ENCODE results near the gene CHCHD6. TPM values are rescaled to one million over a fixed set of nuclear protein-coding genes. Genes with fewer than 3 reads are reported as not detected.

Gene CHCHD6
- total and polyA plus RNA-seq, 2 experiments from 2014 or later = 15.8 to 21.4 TPM

DNA sequence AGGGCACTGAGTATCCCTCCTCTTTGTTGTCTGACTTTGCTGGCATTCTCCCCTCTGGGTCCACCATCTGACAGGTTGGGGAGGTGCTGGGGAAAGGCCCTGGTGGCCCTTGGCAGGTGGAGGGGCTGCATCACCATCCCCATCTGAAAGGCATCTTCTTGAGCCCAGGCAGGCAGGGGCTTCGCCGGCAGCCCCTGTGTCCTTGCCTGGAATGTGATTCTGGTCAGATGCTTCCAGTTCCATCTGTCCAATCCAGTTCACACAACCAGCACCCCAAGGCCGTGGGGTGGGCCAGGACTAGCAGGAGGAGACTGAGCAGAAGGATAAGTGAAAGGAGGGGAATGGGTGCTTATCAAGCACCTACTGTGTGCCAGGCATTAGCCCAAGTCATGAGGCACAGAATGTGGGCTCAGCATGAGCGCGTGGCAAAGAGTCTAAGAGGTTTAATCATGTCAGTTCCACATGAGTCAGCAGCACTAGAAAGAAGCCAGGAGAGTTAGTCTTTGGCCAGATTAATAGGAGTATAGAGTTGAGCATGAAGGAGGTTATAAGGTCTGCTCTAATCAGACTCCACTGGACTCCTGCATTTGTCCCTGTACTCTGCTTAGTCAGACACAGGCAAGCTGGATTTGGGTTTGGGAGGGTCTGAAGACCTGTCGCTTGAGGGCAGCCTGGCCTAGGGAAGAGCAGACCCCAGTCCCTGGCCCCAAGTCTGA lies 38.7 kb upstream of the CHCHD6 start:
- no peak overlapping the region for H3K4me2 ChIP-seq (ENCODE audit: unreplicated experiment)
- H4K20me1 ChIP-seq (ENCODE audit: insufficient read depth) = no peaks in the 10 kb centered on the region
- no peaks in the 10 kb centered on the region for H3K79me2 ChIP-seq (ENCODE audit: insufficient read depth)
- no peak overlapping the region for H3K4me3 ChIP-seq
- no peak overlapping the region for H3K27ac ChIP-seq
- H3K4me1 ChIP-seq (ENCODE audit: insufficient read depth) = no peaks in the 10 kb centered on the region
- H2AFZ ChIP-seq = no peak overlapping the region
- no peaks in the 10 kb centered on the region for H3K36me3 ChIP-seq (ENCODE audit: low read depth)
- peaks cover 41% of the 10 kb centered on the region for H3K27me3 ChIP-seq (replicated peaks; ENCODE audit: insufficient read depth)
- TF ChIP-seq EZH2 (IDR thresholded peaks at IDR 0.05; ENCODE audit: insufficient read depth, poor library complexity, severe bottlenecking) (no peak), EZH2phosphoT487 (IDR thresholded peaks at IDR 0.05; ENCODE audit: insufficient read depth, low read depth) (no peak)
- no peak for DNase-seq
- 72 to 74% methylated on average over 6 of the region's 6 CpGs for WGBS, 2 experiments (ENCODE audit: low coverage in 1 of 2, low lambda C conversion rate in 2 of 2, missing lambda C conversion rate in 2 of 2)
- H3F3A ChIP-seq (ENCODE audit: insufficient read depth) = peaks cover 3% of the 10 kb centered on the region; the same call in 1 of the 2 replicates
- no peaks in the 10 kb centered on the region for H3K9me3 ChIP-seq (ENCODE audit: low read depth)
- no peaks in the 10 kb centered on the region for H3K9me2 ChIP-seq (ENCODE audit: insufficient read depth)
- no peak overlapping the region for H3K9ac ChIP-seq
- in situ Hi-C loops (cut with MboI) = no loop called here

DNA sequence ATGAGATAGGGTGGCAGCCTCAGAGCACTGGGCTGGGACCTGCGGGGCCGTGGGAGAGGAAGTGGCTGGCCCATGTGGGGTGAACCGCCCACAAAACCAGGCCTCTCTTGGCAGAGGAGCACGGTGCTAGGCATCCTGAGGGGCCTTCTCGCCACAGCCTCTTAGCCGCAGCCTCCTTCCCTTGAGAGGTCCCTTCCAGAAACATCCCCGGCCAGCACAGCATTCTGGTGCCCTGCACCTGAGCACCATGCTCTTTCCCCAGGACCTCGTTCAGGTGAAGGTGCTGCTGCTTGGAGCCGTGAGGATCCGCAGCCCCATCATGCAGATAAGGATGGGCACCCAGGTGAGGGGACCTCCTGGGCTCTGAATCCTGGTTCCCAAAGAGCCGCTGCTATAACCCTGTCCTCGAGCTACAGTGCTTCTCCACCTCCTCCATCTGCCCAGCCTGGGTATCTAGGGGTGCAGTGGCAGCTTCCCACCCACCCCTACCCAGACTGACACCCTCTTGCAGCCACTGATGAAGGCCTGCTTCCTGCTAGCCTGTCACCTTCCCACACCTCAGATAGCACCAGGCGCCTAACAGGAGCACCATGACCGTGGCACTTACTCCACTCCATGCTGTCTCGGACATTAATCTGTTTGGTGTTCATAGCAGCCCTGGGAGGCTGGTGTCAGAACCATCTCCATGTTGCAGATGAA lies 37.9 kb upstream of the CHCHD6 start:
- 66 to 69% methylated on average over 15 of the region's 15 CpGs for WGBS, 2 experiments (ENCODE audit: low coverage in 1 of 2, low lambda C conversion rate in 2 of 2, missing lambda C conversion rate in 2 of 2)
- in situ Hi-C loops (cut with MboI) = no loop called here
- peaks cover 3% of the 10 kb centered on the region; the same call in 1 of the 2 replicates for H3F3A ChIP-seq (ENCODE audit: insufficient read depth)
- H2AFZ ChIP-seq = no peak overlapping the region
- H3K4me2 ChIP-seq (ENCODE audit: unreplicated experiment) = no peak overlapping the region
- H3K9me2 ChIP-seq (ENCODE audit: insufficient read depth) = no peaks in the 10 kb centered on the region
- no peak for TF ChIP-seq EZH2phosphoT487 (IDR thresholded peaks at IDR 0.05; ENCODE audit: insufficient read depth, low read depth)
- no peaks in the 10 kb centered on the region for H3K36me3 ChIP-seq (ENCODE audit: low read depth)
- H3K4me3 ChIP-seq = no peak overlapping the region
- DNase-seq = no peak
- no peaks in the 10 kb centered on the region for H3K79me2 ChIP-seq (ENCODE audit: insufficient read depth)
- H3K27me3 ChIP-seq (replicated peaks; ENCODE audit: insufficient read depth) = peaks cover 34% of the 10 kb centered on the region
- no peaks in the 10 kb centered on the region for H3K9me3 ChIP-seq (ENCODE audit: low read depth)
- no peaks in the 10 kb centered on the region for H4K20me1 ChIP-seq (ENCODE audit: insufficient read depth)
- H3K4me1 ChIP-seq (ENCODE audit: insufficient read depth) = no peaks in the 10 kb centered on the region
- no peak overlapping the region for H3K27ac ChIP-seq
- H3K9ac ChIP-seq = no peak overlapping the region

DNA sequence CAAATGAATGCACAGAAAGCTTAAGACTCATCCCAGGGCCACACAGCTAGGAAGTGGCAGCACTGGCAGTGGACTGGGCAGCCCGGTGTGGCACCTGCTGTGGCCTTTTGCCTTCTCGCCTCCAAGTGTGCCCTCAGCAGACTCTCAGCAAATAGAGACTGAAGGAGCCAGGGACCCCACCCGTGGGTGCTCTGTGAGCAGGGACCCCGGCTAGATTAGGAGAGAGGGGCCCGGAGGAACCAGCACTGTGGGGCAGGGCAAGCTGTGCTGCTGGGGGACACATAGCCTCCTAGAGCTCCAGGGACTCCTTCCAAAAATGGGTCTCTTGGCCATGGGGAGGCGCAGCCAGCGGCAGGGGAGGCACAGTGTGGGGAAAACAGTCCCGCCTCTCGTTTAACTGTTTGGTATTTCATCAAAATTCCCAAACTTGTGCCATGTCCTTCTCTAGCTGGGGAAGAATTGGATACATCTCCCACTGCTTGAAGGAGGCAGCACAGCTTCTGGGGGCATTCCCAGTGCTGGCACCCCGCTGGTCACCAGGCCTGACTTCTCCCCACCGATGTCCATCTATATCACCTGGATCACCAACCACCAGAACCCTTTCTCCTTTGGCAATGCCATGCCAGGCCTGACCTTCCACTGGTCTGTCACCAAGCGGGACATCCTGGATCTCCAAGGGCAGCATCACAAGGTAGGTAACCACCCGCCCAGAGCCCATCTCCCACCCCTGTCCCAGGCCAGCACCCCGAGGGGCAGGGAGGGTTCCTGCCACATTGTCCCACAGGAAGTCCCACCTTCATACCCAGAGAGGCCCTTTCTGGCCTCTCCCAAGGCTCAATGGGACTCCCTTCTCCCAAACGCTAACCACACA lies 37.1 kb upstream of the CHCHD6 start:
- Histone ChIP-seq H3K9ac (no peak overlapping the region), H3K79me2 (ENCODE audit: insufficient read depth) (no peaks in the 10 kb centered on the region), H4K20me1 (ENCODE audit: insufficient read depth) (no peaks in the 10 kb centered on the region), H3K27ac (no peak overlapping the region), H3K9me2 (ENCODE audit: insufficient read depth) (no peaks in the 10 kb centered on the region), H3K4me3 (no peak overlapping the region), H3K36me3 (ENCODE audit: low read depth) (no peaks in the 10 kb centered on the region), H3K4me1 (ENCODE audit: insufficient read depth) (no peaks in the 10 kb centered on the region), H2AFZ (no peak overlapping the region), H3K27me3 (replicated peaks; ENCODE audit: insufficient read depth) (peaks cover 26% of the 10 kb centered on the region), H3K4me2 (ENCODE audit: unreplicated experiment) (no peak overlapping the region), H3K9me3 (ENCODE audit: low read depth) (no peaks in the 10 kb centered on the region), H3F3A (ENCODE audit: insufficient read depth) (peaks cover 3% of the 10 kb centered on the region; the same call in 1 of the 2 replicates)
- 68 to 70% methylated on average over 13 to 15 of the region's 15 CpGs for WGBS, 2 experiments (ENCODE audit: low coverage in 1 of 2, low lambda C conversion rate in 2 of 2, missing lambda C conversion rate in 2 of 2)
- TF ChIP-seq EZH2 (IDR thresholded peaks at IDR 0.05; ENCODE audit: insufficient read depth, poor library complexity, severe bottlenecking) (no peak), EZH2phosphoT487 (IDR thresholded peaks at IDR 0.05; ENCODE audit: insufficient read depth, low read depth) (no peak)
- no peak for DNase-seq
- in situ Hi-C loops (cut with MboI) = no loop called here
